Heart left ventricle (tissue), 13 donors: ENCODE measurements around the gene CD8A.

Experiments used
- CTCF ChIP-seq, 12 donors: fragments of 200-600 bp; sonication (generic) in 4 of 12; IDR thresholded peaks; one replicate each; pipeline versions ENCODE4 v1.5.0 to v1.8.0; 2018 to 2022; ENCODE audit warnings: antibody characterized with exemption in 12 of 12, mild to moderate bottlenecking in 5 of 12
- POLR2A ChIP-seq, 2 donors: fragments of 450-650 bp; IDR thresholded peaks; one replicate each; pipeline ENCODE4 v1.6.1; 2017; ENCODE audit warnings: antibody characterized with exemption in 2 of 2, mild to moderate bottlenecking in 2 of 2, moderate library complexity in 2 of 2
- donor health status: ischemic (EF 13 %, LVEDD 7.1; RV severe dilation, severe dysfunction).
- donor health status: DM: no; HTN: yes; CAD: no.
- donor health status: DM: no; HTN: no; CAD: no.
- donor health status: ischemic (EF 25% LVEDD 6.9; RV normal size, moderate dysfunction).
- donor health status: ischemic (EF 25% LVEDD 5.7; RV mildly dilated, moderate dysfunction).
- donor health status: ischemic (EF 35%, LVEDD 5.7; RV mildly dilated, moderate dysfunction).
- donor health status: nonischemic (EF 11% LVEDD 7.7; RV severe dilation, severe dysfunction).
- donor health status: DM: yes; HTN: yes; CAD: no.
- donor health status: PGD.
- donor health status: ischemic (EF 29% LVEDD 5.4; RV normal size, mild dysfunction).
- donor health status: nonischemic (EF 23%, LVEDD 6.1; RV moderate dilation, normal function).

GRCh38 chr2:86832334-86833096 is 41.8 kb upstream of the CD8A start:
- TF ChIP-seq CTCF (IDR thresholded peaks at IDR 0.05): no peak
- no peak for TF ChIP-seq POLR2A (IDR thresholded peaks at IDR 0.05)
